B cell (primary cell): ENCODE measurements around the gene TNRC6B. TPM values are rescaled to one million over a fixed set of nuclear protein-coding genes. Genes with fewer than 3 reads are reported as not detected.

Experiments used
- ATAC-seq: fragments of 200-7000 bp; cut with Tn5 transposase; one replicate; pipeline ENCODE4 v1.10.0; 2021; ENCODE audit warnings: low read depth, mild to moderate bottlenecking, moderate number of reproducible peaks, moderate library complexity
- CTCF ChIA-PET: fragments of 350-600 bp; sonication (Branson Sonifier 250); formaldehyde crosslinking; loops from one replicate; lab custom pipeline; 2021; ENCODE audit warnings: antibody characterized with exemption, inconsistent platforms; lab: Charles Lee
- POLR2A ChIA-PET: fragments of 350-600 bp; sonication (Branson Sonifier 250); formaldehyde crosslinking; loops from one replicate; lab custom pipeline; 2021; ENCODE audit warnings: antibody characterized with exemption; lab: Charles Lee
- DNase-seq: peaks from one replicate; pipeline ENCODE4 v3.0.0; 2013
- H2AFZ ChIP-seq: 2 replicates; pipeline ENCODE4 v1.6.1; 2012; ENCODE audit warnings: mild to moderate bottlenecking, low read depth, low read length; ENCODE audit not compliant: insufficient read depth, poor library complexity, severe bottlenecking
- H3K27ac ChIP-seq, 2 donors: 1 replicate in 1 of 2; 2 replicates in 1 of 2; pipeline ENCODE4 v1.5.1; 2012 to 2013; ENCODE audit warnings: low read length in 2 of 2, mild to moderate bottlenecking in 2 of 2, moderate library complexity in 1 of 2
- H3K27me3 ChIP-seq, 4 experiments: fragments of 200-600 bp in 1 of 4; sonication (generic) in 1 of 4; replicated peaks in 1 of 4; 1 replicate in 2 of 4; 2 replicates in 2 of 4; pipeline versions ENCODE4 v1.6.1 to v1.7.0; 2013 to 2016; ENCODE audit warnings: low read length in 3 of 4, mild to moderate bottlenecking in 2 of 4, mixed read lengths in 1 of 4, moderate library complexity in 1 of 4; ENCODE audit not compliant: insufficient read depth in 4 of 4, control insufficient read depth in 3 of 4; ENCODE audit errors: control extremely low read depth in 1 of 4
- H3K36me3 ChIP-seq, 2 experiments: replicated peaks in 1 of 2; 1 replicate in 1 of 2; 2 replicates in 1 of 2; pipeline versions ENCODE4 v1.6.1 to v1.7.1; 2013; ENCODE audit warnings: low read length in 1 of 2; ENCODE audit not compliant: insufficient read depth in 2 of 2, control insufficient read depth in 1 of 2; ENCODE audit errors: control extremely low read depth in 1 of 2, extremely low read depth in 1 of 2
- H3K4me1 ChIP-seq, 2 donors: fragments of 200-600 bp in 1 of 2; sonication (generic) in 1 of 2; 1 replicate in 1 of 2; 2 replicates in 1 of 2; pipeline versions ENCODE4 v1.5.1 to v1.6.1; 2013 to 2017; ENCODE audit warnings: low read length in 2 of 2; ENCODE audit not compliant: control insufficient read depth in 2 of 2, insufficient read depth in 2 of 2
- H3K4me2 ChIP-seq: replicated peaks from 2 replicates; pipeline ENCODE3; 2012; ENCODE audit warnings: mild to moderate bottlenecking, low read depth, low read length; ENCODE audit not compliant: poor library complexity, severe bottlenecking
- H3K4me3 ChIP-seq, 5 experiments: fragments of 200-600 bp in 1 of 5; sonication (generic) in 1 of 5; 1 replicate in 3 of 5; 2 replicates in 2 of 5; pipeline versions ENCODE4 v1.5.1 to v1.7.0; 2011 to 2016; ENCODE audit warnings: low read length in 4 of 5, mild to moderate bottlenecking in 4 of 5, low read depth in 2 of 5, control low read depth in 1 of 5, moderate library complexity in 1 of 5; ENCODE audit not compliant: insufficient read depth in 1 of 5; ENCODE audit errors: control extremely low read depth in 1 of 5, extremely low read depth in 1 of 5
- H3K79me2 ChIP-seq: fragments of 200-600 bp; sonication (generic); one replicate; pipeline ENCODE4 v1.6.0; 2016; ENCODE audit warnings: low read length; ENCODE audit not compliant: control insufficient read depth, insufficient read depth
- H3K9ac ChIP-seq: fragments of 200-600 bp; sonication (generic); 2 replicates; pipeline ENCODE4 v1.6.1; 2017; ENCODE audit warnings: mild to moderate bottlenecking, low read length, moderate library complexity
- H3K9me3 ChIP-seq, 3 donors: one replicate each; pipeline versions ENCODE4 v1.6.1 to v1.7.1; 2013; ENCODE audit warnings: low read length in 2 of 3; ENCODE audit not compliant: control insufficient read depth in 2 of 3, insufficient read depth in 1 of 3; ENCODE audit errors: control extremely low read depth in 1 of 3
- H4K20me1 ChIP-seq: 2 replicates; pipeline ENCODE4 v1.6.0; 2012; ENCODE audit warnings: mild to moderate bottlenecking, low read length; ENCODE audit not compliant: insufficient read depth, control insufficient read depth, poor library complexity, severe bottlenecking
- H3K27ac Mint-ChIP-seq: one replicate; pipeline ENCODE4 v1.8.0; 2021; ENCODE audit warnings: mixed read lengths
- H3K27me3 Mint-ChIP-seq: one replicate; pipeline ENCODE4 v1.8.0; 2021; ENCODE audit warnings: mixed read lengths
- H3K4me1 Mint-ChIP-seq: one replicate; pipeline ENCODE4 v1.8.0; 2021; ENCODE audit warnings: mixed read lengths
- H3K4me3 Mint-ChIP-seq: one replicate; pipeline ENCODE4 v1.8.0; 2021; ENCODE audit warnings: mixed read lengths
- H3K9me3 Mint-ChIP-seq: one replicate; pipeline ENCODE4 v1.8.0; 2022; ENCODE audit warnings: mixed read lengths; ENCODE audit not compliant: insufficient read depth
- CTCF ChIP-seq: fragments of 200-600 bp; IDR thresholded peaks from one replicate; pipeline ENCODE4 v1.8.0; 2022; ENCODE audit warnings: antibody characterized with exemption, mild to moderate bottlenecking
- EZH2 ChIP-seq: IDR thresholded peaks from 2 replicates; pipeline ENCODE4 v1.6.1; 2012; ENCODE audit warnings: borderline replicate concordance, low read depth, mild to moderate bottlenecking, moderate library complexity, low read length; ENCODE audit not compliant: insufficient read depth, poor library complexity, severe bottlenecking
- WGBS: methylation state at CpG from one replicate; pipeline ENCODE4 v1.1.5; 2013; ENCODE audit warnings: missing lambda C conversion rate; ENCODE audit not compliant: insufficient coverage; 5-methylcytosine and 5-hydroxymethylcytosine counted together
- intact Hi-C: fragments of 100-400 bp; cut with micrococcal nuclease; formaldehyde crosslinking; loops from one replicate; pipeline ENCODE4 v1.10.0; 2022
- polyA plus RNA-seq: library from polyadenylated mRNA; depleted of rRNA; stranded (reverse); fragments of >200 nt; gene quantifications from 2 replicates; pipeline ENCODE4 v1.2.3, GENCODE V29; 2012
- total RNA-seq, 2 donors: library from RNA; stranded (reverse); fragments of 120-200 nt in 1 of 2; gene quantifications; 1 replicate in 1 of 2; 2 replicates in 1 of 2; pipeline versions ENCODE4 v1.2.3 to v1.2.4, GENCODE V29; 2013 to 2022

The TNRC6B gene
- total and polyA plus RNA-seq, 2 donors (not counting 1 experiment from before 2014, with no cell fraction given), result 28.8 to 210 TPM

GRCh38 chr22:40385036-40385782 is 207.5 kb downstream of the TNRC6B start:
- Mint-ChIP-seq H3K27me3 (no peaks in the 10 kb centered on the region), H3K27ac (peak overlapping the region; percentile 92), H3K4me3 (peak overlapping the region; percentile 85), H3K4me1 (peaks cover 63% of the 10 kb centered on the region), H3K9me3 (no peaks in the 10 kb centered on the region)
- ChIA-PET POLR2A (interaction anchor here (0.8 to 1.7 kb wide), 4 partner anchors 25 to 191 kb away, joined by 3 to 11 read pairs (median 4); no protein-coding TSS in a partner anchor), CTCF (interaction anchor here (0.5 to 5.3 kb wide), 13 partner anchors 8 to 1230 kb away, joined by 3 to 28 read pairs (median 4); partner anchors contain the start of gene ADSL)
- intact Hi-C loops, result loop anchor here (1.0 to 5.0 kb wide), 5 partner anchors 9 to 102 kb away; partner anchors contain the start of gene SGSM3
- WGBS, result 5% methylated on average over 10 of the region's 10 CpGs
- H3K79me2 ChIP-seq, result peaks cover 83% of the 10 kb centered on the region
- DNase-seq (peak; percentile 82), ATAC-seq (peak; percentile 98)
- peak overlapping the region; percentile 18 to 63 (median 50) for H3K4me3 ChIP-seq
- peaks cover 0 to 2% of the 10 kb centered on the region in 2 experiments for H3K36me3 ChIP-seq
- H3K4me1 ChIP-seq, result peaks cover 59 to 75% of the 10 kb centered on the region in 2 donors
- peak overlapping the region; percentile 70 for H2AFZ ChIP-seq
- H3K27ac ChIP-seq, result peak overlapping the region; percentile 82 to 87
- peak overlapping the region; percentile 70 for H3K4me2 ChIP-seq
- peak overlapping the region; percentile 47 for H3K9ac ChIP-seq
- H3K9me3 ChIP-seq, result no peaks in the 10 kb centered on the region
- no peaks in the 10 kb centered on the region for H4K20me1 ChIP-seq
- H3K27me3 ChIP-seq, result no peaks in the 10 kb centered on the region
- TF ChIP-seq EZH2 (no peak), CTCF (peak; percentile 30)

Other genes starting within 250 kb of the TNRC6B start
- gene TMA7B, start 217.5 kb upstream of the TNRC6B start, total RNA-seq, result 1.4 and 1.7 TPM in 2 replicates
- 0.85 and 1.5 TPM in 2 replicates for gene TMA7B, start 217.5 kb upstream of the TNRC6B start, polyA plus RNA-seq
- gene FAM83F, start 183.0 kb upstream of the TNRC6B start, total RNA-seq, result 0.05 and 0.10 TPM in 2 replicates
- gene FAM83F, start 183.0 kb upstream of the TNRC6B start, polyA plus RNA-seq, result 0.03 TPM in 1 of 2 replicates, not detected in the other
- 56.3 and 63.8 TPM in 2 replicates for gene ADSL, start 168.6 kb downstream of the TNRC6B start, total RNA-seq
- 61.0 and 69.9 TPM in 2 replicates for gene ADSL, start 168.6 kb downstream of the TNRC6B start, polyA plus RNA-seq
- 143 and 150 TPM in 2 replicates for gene SGSM3, start 192.7 kb downstream of the TNRC6B start, total RNA-seq
- gene SGSM3, start 192.7 kb downstream of the TNRC6B start, polyA plus RNA-seq, result 484 and 652 TPM in 2 replicates